ENCODE data around the gene IGF2BP2.

IGF2BP2 gene

DNA sequence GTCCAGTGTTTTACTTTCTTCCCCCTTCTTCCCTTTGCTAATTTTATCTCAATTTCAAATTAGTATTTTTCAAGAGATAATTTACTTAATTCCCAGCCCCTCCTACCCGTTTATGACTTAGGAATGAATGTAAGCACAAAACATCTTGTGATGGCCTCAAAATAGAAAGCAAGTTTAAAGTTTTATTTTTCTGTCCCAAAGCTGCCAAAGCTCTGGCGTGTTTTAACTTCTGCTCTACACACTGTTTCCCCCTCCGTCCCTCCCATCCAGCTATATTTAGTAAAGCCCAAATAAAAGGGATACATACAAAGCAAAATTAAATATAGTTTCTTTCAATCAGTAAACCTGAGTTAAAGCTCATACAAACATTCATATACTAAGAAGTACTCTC lies 59.9 kb downstream of the IGF2BP2 start:
- no peak for DNase-seq (ENCODE audit: low spot score)

DNA sequence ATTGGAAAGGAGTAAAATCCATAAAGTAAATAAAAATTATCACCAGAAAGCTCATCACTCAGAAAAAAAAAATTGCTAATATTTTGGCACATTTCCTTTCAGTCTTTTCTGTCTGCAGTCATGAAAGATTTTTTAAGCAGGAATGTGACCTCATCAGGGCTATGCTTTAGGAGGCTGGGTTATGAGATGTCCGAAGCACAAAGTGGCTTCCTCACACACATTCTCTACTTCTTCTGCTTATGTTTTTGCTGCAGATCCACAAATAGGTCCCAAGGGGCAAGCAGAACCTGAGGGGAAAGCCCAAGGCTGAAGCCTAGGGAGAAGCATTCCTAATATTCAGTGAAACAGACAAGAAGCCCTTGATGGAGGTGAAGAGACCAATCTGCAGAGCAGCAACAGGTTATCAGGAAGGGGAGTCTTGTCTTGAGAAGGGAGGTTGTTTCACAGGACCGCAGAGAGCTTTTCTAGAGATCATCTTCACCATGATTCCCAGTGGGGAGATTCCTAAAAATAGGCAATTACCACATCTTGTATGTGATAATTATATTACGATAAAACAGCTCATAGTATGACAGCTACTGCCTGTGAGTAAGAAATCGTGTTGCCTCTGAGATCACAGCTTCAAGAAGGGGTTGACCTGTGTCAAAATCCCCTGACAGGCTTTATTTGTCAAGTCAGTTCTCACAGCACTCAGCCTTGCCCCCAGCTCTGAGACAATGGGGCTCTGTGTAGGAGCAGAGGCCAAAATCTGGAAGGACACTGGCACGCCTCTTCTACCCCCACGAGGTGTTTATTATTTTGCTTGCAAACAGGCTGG lies 60.5 kb downstream of the IGF2BP2 start:
- no peak for DNase-seq (ENCODE audit: low spot score)

DNA sequence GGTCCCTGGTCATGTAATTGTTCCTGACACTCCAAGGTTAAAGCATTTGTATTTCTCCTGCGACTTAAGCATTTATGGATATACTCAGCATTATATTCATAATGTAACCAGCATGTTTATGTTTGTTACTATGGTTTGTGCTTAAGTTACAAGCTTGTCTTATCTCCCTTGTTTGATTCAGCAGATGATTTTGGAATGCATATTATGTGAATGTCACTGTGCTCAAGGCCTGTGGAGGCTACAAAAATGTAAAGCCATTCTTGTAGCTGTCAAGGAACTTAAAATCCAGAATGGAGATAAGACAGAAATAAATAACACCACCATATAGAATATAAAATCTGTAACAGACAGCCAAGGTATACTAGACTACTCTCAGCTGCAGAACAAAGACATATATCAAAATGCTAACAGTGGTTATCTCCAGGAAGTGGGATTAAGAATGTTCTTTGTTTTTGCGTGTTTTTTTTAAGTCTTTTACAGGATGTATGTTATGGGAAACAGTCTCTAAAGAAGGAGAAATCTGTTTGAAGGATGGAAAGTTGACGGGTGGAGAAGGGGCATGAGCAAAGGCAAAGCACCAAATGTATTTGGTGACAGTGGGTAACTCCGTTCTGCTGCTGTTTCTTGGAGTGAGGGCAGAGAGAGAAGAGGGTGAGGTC lies 61.4 kb downstream of the IGF2BP2 start:
- no peak for DNase-seq (ENCODE audit: low spot score)

DNA sequence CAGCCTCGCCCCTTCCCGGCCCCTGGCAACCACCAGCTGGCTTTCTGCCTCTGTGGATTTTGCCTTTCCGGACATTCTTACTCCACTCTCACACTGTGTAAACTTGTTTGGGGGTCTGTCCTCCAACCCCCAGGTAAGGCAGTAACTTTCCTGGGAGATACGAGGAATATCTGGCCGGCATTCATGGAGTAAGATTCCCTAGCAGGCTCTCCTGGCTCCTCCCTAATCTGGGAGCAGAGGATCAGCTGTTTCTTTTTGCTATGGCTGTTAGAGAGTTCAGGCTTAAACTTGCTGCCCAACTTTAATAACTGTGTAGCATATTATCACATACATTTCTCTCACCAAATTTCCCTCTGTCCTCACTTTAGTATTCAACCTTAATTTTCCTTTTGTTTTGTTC lies 64.3 kb downstream of the IGF2BP2 start:
- no peak for DNase-seq (ENCODE audit: low spot score)

DNA sequence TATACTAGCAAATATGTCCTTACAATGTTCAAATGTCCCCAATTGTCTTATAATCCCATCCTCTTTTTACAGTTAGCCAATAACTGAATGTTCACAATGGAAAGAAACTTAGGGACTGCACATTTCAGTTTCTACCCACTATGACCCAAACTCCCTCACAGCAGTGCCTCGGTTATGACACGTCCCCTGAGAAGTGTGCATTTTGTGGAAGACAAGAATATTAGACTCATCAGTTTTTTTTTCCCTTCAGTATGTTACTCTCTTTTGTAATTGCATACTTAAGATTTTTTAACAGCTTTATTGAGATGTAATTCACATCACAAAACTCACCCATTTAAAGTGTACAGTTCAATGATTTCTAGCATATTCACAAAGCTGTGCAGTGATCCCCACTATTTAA lies 64.8 kb downstream of the IGF2BP2 start:
- no peak for DNase-seq (ENCODE audit: low spot score)

DNA sequence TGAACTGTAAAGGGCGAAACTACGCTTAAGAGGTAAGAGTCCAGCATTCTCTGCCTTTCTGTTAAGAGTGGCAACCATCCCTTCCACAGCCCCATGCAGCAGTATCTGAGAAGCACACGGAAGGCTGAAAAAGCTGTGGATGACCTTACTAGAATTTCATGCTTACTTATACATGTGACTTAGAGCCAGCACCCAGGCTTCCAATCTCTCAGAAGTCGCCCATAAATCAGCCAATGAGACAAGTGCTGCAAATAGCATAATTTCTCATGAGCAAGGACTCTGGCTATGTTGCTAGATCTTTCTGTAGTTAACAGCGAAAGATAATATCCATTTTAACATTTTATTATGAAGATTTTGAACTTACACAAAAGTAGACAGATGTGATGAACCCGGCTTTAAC lies 65.3 kb downstream of the IGF2BP2 start:
- DNase-seq (ENCODE audit: low spot score), result no peak

DNA sequence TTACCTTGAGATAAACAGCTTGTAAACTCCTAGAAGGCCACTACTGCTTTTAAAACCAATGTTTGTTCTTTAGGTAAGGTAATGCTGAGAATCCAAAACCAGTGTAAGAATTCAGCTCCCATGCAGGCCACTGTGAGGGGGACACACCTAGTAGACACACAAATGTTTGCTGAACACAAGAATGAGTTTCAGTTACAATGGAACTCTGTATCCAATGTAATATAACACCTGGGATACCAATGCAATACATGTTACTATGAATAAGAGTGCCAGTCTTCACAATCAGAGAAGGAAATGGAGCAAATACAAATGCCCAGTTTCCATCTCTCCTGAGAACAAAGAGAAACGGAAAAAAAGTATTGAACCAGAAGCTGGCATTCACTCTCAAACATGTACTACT lies 65.9 kb downstream of the IGF2BP2 start:
- DNase-seq (ENCODE audit: low spot score), result no peak

DNA sequence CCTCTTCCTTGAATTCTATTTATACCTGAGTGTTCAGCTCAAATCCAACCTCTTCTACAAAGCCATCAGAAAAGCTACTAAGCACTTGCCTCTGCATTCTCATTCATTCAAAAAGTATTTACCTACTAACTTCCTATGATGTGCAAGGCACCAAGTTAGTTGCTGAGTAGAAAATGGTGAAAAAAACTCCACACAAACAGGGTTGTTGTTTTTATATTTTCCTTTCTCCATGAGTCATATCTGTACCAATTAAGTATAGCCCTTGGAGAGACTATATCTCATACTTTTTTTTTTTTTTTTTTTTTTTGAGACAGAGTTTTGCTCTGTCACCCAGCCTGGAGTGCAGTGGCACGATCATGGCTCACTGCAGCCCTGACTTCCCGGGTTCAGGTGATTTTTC lies 67.7 kb downstream of the IGF2BP2 start:
- DNase-seq (ENCODE audit: low spot score), result no peak

DNA sequence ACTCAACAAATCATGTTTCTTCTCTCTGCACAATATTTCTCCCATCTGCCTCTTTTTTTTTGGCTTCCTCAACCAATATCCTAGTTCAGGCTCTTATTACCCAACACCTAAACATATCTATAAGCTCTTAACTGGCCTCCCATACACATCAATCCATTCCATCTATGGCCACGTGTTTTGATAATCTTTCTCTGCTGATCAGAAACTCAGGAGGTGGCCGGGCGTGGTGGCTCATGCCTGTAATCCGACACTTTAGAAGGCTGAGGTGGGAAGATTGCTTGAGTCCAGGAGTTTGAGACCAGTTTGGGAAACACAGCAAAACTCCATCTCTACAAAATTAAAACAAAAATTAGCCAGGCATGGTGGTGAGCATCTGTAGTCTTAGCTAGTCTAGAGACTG lies 68.4 kb downstream of the IGF2BP2 start:
- DNase-seq (ENCODE audit: low spot score), result no peak

DNA sequence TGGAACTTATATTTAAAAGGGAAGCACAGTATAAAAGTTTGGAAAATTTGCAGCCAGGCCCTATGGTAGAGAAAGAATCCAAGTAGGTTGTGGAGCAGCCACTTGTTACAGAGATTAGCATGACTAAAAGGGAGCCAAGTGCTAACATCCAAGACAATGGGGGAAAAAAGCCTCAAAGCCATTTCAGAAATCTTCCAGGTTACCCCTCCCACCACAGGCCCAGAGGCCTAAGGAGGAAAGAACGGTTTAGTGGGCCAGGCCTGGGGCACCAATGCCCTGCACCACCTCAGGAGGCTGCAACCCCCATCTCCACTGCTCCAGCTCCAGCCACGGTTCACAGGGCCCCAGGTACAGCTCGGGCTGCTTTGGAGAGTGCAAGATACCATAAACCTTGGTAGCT lies 69.9 kb downstream of the IGF2BP2 start:
- no peak for DNase-seq (ENCODE audit: low spot score)

DNA sequence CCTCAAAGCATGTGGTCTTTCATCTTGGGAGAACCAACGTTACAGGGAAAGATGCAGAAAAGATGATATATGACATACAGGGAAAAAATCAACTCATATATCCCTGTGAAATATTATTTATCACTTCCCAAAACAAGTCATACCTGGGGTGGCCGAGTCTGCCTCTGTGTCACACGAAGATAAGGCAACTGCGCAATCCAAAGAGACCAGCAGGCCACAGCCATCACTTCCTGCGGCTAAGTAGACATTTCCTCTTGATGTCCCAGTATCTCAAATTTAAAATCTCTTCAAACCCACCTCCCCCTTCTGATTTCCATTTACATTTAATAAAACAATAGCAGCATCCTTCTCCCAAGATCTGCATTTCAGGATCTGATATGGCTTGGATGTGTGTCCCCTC lies 71.5 kb downstream of the IGF2BP2 start:
- no peak for DNase-seq (ENCODE audit: low spot score)

DNA sequence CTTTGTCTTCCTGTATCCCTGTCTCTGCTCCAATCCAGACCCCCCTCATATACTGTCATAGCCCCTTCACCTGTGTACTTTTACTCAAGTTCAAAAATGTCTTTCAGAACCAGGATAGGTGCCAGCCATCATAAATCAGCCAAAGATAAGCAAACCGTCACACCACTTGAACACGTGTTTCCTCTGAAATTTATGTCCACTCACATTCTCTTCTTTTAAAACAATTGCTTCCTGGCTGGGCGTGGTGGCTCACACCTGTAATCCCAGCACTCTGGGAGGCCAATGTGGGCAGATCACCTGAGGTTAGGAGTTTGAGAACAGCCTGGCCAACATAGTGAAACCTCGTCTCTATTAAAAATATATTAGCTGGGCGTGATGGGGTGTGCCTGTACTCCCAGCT lies 74.1 kb downstream of the IGF2BP2 start:
- DNase-seq (ENCODE audit: low spot score), result no peak

DNA sequence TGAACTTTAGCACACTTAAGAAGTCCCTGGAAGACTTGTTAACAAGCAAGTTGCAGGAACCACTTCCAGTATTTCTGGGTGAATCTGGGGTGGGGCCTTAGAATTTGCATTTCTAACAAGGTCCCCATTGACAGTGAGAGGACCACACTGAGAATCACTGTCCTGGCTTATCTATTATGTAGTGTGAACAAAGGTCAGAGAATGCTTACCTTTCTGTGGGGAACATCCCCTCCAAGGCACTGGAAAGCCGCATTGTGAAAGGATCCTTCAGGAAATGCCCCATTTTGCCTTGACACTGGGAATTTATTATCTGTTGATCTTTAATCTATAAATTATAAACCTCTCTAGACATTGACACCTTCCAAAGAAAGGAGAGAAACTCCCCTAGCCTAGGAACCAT lies 74.8 kb downstream of the IGF2BP2 start:
- no peak for DNase-seq (ENCODE audit: low spot score)

DNA sequence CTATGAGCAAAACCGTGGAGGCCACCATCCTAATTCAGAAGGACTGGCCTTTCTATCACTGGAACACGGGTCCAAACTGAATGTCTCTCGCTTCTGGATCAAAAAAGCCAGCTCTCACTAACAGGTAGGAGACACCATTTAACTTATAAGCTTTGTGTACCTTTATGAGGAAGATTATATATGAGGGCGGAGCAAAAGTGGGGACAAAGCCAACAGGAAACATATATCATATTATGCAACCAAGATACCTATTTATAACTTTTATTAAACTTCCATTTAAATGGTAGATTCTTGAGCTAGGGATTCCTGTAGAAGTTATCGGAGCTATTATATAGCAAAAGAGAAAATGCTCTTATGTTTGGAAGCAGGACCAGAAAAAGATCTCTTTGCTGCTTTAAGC lies 78.4 kb downstream of the IGF2BP2 start:
- no peak for DNase-seq (ENCODE audit: low spot score)

DNA sequence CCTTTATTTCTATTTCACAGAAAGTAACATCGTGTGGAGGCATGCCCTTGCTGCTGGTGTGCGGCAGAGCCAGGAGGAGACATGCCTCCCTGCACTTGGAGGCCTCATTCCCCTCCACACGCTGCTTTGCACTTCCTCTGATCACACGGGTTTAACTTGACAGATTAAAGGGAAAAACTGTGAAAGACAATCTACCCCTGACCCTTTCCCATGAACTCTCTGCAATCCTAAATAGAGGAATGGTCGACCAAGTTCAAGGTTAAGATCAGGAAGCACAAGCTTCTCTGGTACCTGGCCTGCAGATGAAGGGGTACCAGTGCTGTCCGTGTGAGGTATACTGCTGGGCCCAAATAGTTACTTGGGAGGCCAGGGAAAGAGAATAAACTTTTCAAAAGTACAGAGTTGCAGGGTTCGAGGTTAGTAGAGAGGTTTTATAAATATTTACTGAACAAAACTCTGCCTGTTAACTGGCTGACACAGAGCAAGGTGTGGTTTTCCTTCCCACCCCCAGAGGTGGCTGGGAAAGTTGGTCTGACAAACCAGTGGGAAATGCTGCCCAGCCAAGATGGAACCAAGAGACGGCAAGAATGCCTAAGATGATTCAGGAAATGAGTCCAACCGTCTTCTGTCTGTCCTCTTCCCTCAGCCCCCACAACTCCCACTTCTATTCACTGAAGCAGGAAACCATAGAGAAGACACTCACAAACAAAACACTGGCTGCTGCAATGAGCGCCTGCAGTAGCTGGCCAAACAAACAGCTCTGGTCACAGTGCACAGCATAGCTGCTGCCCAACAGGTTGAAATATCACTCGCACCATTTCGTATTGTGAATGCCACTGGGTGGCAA lies 79.6 kb downstream of the IGF2BP2 start:
- DNase-seq (ENCODE audit: low spot score), result no peak

DNA sequence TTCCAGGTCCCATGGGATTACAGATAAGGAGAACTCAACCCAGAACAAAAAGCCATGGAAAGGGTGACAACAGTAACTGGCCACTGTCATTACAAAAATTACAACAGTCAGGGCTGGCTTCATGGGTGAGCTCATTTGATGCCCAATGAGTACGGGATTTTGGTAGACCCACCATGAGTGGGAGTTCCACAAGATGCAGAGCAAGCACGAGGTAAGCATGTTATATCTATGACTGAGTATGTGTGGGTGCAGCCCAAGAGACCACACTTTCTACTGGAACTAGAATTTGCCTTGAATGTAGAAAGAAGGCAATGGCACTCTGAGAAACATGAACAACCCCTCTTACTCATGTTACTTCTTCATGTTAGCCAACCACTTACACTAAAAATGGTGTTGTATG lies 83.3 kb downstream of the IGF2BP2 start:
- DNase-seq (ENCODE audit: low spot score), result no peak

DNA sequence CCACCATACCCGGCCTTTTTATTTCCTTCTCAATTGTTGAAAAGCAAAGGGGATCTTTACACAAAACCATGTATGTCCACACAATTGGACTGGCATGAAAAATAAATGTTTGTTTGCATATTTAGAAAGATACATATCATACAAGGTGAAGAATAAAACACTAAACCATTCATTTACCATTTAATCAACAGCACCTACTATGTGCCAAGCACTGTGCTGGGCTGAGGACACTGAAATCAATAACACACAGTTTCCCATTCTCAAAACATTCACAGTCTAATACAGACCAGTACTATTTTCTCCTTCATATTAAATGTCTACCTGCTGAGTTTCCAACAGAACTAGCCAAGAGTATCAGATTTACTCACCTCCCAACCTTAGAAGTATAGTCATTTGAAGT lies 84.7 kb downstream of the IGF2BP2 start:
- DNase-seq (ENCODE audit: low spot score), result no peak

DNA sequence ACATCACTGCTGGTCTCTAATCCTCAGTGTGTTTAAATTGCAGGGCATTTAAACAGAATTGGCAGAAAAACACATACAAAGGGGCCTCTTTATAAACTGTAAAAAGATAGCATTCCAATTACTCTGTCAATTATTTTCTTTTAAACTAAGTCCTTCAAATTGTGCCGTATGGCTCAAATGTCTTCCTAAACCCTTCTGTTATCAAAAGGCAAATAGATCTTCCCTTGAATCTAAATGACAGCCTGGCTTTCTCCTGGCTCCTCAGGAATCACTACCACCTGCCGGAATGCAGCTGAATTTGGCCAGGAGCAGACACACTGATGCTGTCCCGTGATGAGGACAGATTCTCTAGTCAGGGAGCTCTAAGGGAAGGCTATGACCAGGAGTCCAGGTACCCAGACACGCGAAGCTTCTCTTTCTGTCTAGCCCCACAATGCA lies 85.6 kb downstream of the IGF2BP2 start:
- DNase-seq (ENCODE audit: low spot score), result no peak

DNA sequence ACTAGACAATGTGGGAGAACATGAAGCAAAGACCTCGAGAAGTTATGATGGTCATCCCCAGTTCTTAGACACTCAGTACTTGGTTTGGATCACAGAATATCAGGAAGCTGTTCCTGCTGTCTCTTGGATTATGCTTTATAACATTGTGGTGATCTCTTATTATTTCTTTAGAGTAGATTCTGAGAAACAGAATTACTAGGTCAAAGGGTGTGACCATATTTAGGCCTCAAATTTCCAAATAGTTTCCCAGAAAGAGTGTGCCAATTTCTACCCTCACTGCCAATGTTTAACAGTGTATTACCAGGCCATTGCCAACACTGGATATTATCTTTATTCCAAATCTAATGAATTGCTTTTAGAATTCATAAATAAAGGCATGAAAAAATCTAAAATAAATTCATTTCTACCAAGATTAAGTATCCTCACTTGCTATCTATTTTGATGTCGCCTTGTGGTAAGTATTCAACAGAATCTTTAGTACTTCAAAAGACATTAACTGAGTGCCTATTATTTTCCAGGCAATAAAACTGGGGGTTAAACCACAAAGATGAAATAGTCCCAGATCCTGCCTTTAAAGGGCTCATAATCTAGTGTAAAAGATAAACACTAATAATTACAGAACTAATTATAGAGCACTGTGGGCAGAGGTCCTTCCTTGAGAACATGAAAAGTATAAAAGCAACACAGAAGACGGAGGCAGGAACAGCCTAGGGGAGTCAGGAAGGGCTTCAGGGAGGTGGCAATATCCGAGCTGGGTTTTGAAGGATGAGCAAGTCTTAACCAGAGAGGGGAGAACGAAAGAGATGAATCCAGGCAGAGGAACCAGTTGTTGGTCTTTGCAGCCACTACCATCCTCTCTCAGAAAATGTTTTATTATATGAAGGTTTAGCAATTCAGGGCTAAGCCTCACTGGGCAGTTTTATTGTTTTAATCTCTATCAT lies 86.8 kb downstream of the IGF2BP2 start:
- no peak for DNase-seq (ENCODE audit: low spot score)

DNA sequence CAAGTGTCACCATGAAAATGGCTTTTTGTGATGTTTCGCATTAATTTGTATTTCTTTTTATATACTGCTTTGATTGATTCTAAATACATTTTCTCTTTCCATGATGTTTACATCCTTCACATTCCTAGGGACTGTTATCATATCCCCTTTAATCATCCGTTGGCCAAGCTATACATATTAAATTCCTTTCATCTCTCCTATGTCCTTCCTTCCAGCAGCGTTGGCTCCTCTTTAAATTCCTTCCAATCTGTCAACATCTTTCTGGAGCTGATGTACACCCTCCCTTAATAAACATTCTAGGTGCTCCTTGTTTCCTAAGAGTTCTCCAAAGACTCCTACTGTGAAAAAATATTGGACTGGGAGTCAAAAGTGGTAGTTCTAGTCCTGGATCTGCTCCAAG lies 87.8 kb downstream of the IGF2BP2 start:
- no peak for DNase-seq (ENCODE audit: low spot score)

DNA sequence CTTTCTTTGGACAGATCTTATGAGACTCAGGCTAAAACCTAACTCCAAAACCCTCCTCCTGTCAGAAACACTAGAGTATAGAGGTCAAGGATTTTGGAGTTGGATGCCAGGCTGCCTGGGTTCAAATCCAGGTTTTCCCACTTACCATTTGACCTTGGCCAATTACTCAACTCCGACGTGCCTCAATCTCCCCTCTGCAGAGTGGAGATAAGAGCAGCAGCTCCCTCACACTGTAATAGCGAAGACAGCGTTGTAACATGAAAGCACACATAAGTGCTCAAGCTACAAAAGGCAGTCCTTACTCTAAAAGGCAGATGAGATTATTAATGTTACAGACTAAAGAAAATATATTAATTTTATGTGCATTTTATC lies 90.1 kb downstream of the IGF2BP2 start:
- DNase-seq (ENCODE audit: low spot score), result no peak
